GM21390 (cell line): ENCODE measurements around the gene ETV6.

ENCODE experiments used
- ATAC-seq: cut with Tn5 transposase; IDR thresholded peaks from one replicate; pipeline ENCODE4 v1.9.1; 2021; ENCODE audit not compliant: unreplicated experiment

Gene ETV6

DNA sequence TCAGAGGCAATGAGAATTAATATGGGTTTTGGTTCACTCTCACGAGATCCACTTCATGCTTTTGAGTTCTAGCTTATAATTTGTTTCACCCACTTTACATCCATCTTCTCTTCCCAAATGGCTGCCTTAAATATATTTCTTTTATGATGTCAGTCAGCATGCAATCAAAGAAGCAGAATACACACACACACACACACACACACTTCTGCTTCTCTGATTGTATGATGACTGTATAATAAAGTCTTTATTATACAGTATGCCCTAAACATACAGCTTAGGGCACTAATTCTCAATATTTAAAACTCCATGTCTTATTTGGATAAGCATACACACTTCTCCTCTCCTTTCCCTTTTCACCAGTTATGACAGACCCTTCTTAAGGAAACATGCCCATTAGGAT lies 6.7 kb upstream of the ETV6 start:
- no peak for ATAC-seq

DNA sequence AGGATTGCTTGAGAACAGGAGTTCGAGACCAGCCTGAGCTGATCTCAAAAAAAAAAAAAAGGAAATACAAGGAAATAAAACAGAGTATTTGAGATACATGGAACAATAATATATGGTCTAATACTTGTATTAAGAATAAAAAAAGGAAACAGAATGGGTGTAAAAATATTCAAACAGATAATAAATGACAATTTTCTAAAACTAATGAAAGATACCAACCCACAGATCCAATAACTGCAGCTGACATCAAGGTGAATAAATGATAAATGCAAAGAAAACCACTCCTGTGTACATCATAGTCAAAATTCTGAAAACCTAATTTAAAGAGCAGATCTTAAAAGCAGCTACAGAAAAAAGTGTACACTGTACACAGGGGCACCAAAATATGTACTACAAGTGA lies 4.1 kb upstream of the ETV6 start:
- no peak for ATAC-seq

DNA sequence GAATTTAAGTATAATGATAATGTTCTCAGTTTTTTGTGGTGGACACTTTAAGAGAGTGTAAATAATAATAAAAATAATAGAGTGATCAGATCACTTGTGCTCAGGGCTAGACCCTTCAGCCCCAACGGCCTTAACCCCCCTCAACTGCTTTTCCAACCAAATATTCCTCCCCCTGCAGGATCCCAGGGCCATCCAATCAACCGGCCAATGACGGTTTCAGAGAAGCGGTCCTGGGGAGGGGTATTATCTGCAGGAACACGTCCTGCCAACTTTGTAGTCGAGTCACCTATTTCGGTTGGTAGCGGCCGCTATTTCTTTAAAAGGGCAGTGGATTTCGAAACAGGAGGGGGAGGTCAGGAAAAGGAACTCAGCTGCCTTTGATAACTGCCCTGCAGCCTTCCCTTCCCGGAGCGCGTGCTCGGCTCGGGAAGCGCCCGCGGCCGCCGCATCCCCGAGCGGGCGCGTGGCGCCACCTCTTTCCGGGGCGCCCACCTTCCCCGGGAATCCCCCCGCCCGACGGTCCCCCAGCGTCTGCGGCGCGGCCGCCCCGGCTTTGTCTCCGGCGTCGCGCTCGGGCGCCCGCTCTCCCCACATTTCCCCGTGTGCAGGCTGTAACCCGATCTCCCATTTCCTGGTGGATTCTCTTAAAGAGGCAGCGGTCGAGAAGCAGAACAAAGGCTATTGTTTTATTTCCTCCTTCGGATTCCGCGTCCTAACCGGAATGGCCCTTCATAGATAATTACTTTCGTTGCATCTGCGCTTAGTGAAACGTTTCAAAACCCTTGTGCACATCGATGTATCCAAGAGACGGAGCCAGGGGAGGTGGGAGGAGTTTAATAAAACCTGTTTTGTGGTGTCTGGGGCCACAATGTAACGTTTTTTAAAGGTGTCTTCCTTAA lies 711 bp upstream of the ETV6 start:
- ATAC-seq = peak; percentile 29

DNA sequence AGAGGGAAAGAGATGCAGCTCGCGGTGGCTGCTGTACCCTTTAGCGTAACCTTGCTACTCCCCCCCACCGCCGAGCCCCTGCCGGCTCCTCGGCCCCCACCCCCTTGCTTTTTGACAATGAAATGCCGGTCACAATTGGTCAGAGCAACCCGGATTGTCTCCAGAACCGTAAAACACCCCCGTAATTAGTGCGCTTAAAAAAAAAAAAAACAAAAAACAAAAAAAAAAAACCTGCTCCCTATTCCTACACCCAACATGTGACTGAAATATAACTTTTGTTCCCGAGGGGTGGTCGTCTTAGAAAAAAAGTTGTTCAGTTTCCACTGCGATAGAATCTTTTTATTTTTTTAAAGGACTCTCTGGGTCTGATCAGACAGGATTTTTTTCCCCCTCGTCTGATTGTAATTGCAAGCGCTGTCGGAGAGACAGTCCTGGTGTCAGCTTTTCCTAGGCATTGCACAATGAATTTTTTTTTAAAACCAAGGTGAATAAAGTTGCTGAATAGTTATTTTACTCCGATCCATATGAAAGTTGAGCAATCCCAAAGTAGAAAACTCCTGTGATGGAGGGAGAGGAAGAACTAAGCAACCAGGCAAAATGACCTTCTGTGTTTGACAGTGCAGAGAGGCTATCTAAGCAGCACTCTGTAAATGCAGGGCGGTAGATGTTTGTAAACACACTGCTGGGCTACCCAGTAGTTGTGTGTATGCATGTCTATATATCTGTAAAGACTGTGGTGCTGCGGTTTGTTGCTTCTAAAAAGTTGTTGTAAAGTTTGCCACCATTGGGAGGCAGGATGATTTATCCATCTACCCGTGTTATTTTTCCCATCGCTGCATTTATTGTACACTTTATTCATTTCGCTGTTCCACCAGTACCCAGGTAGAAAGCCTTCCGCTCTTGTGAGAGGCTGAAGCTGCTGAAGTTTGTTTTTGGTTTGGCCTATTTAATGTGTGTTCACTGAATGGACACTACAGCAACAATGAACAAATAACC lies 1.1 kb downstream of the ETV6 start:
- ATAC-seq = no peak

DNA sequence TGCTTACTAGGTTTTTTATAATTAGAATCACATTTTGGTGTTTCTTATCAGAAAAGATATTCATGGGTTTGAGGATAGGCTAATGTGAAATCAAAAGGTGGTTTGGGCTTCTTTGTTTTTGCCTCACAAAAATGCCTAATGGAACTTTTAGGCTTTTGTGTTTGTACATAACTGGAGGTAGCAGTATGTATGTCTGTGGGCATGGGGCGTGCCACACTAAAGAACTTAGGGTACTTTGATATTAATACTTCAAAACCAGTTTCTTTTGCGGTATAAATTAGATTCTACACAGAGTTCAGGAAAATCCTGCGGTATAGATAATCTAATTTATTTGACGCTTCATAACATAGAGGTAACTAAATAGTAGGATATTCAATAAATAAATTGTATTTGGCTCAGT lies 1.9 kb downstream of the ETV6 start:
- ATAC-seq = no peak

DNA sequence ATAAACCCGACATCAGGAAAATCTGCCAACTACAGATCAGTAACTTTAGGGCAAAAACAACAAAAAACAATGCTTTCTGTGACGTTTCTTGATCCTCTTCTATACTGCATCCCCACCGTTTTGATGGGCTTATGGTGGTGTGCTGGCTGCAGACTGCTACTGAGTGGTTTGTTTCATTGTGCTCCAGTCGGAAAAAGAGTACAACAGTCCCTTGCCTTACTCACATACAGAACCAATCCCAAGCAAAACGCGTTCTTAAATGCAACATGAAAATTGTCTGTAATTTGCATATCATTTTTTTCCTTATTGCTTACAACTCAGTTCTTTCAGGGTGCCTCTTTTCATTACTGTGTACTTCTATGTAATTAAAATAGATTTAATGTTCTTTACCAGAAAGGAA lies 2.3 kb downstream of the ETV6 start:
- no peak for ATAC-seq

DNA sequence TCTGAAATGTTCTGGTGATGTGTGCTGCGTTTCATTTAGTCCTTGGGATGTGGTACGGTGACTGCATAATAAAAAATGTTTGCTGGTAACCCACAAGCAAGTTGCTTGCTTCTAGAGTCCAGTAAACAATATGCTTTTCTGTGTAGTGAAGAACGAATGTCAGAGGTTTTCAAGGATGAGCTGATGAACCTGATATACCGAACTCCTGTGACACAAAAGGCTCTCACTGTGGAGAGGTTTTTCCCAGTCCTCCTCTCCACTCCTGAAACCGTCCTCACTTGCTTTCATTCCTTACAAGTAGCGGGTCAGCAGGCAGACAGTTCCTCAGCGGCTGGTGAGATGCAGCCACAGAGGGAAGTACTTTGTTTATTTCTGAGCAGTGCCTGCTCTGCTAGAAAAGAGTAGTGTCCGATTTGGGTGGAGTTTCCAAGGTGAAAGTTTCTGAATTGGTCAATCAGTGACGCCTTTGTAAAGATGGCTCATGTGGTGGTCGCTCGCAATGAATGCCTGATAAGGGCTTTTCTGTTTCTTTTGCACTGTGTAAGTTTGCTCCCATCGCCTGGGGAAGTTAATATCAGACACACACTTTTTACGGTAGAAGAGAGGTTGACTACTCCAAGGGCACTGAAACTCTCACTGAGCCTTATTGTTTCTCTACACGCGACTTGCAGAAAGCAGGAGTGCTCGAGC lies 3.0 kb downstream of the ETV6 start:
- no peak for ATAC-seq

DNA sequence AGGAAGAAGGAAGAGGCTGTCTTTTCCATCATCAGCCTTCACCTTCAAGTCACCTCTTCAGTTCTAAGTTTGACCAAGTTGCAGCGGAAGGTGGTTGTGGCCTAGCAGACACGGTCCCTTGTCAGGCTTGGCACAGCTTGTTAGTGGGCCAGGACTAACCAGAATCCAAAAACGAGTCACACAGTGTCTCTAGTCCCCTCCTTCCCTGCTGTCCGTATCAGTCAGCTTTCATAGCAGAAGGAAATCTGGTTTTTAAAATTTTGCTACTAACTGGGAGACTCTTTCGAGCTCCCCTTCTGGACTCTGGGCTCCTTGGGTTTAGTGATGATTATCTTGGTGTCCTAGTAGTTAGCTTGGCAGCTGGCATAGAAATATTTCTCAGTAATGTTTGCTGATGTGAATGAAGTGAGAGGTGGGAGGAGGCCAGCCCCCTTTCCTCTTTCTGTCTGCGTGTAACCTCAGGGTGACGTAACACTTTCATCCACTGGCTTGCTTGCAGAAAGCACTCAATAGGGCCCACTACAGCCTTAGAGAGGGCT lies 3.8 kb downstream of the ETV6 start:
- ATAC-seq = no peak

DNA sequence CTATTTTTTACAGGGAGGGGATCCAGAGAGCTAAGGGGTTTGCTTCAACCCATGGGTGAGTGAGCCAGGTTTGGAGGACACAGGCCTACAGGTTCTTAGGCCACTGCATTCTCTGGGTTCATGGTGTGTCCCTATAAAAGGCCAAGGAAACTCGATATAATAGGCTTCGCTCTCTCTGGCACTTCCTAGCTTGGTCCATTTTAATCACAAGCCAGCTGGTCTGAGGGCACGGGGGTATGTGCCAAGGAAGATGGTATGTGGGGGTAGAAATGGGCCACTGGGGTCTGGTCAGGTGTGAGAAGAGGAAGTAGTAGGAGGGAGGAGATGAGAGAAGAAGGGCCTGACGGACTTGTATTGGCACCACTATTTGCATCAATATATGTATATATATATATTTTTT lies 4.9 kb downstream of the ETV6 start:
- ATAC-seq = no peak

DNA sequence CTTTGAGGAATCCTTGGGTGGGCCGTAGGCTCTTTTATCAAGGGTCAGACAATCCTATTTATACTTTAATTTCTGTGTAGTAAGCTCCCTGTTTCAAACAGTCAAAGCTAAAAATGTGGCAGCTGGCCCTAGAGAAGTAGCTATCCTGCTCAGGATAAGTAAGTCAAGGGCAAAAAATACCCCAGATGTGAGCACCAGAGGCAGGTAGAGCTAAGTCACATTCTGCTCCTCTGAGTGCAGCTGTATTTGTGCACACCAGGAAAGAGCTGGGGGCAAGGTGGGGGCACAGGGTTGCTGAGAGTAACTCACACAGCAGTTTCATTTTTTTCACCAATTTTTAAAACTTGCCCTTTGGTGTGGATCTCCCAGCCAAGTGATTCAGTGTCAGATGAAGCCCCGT lies 5.3 kb downstream of the ETV6 start:
- no peak for ATAC-seq

DNA sequence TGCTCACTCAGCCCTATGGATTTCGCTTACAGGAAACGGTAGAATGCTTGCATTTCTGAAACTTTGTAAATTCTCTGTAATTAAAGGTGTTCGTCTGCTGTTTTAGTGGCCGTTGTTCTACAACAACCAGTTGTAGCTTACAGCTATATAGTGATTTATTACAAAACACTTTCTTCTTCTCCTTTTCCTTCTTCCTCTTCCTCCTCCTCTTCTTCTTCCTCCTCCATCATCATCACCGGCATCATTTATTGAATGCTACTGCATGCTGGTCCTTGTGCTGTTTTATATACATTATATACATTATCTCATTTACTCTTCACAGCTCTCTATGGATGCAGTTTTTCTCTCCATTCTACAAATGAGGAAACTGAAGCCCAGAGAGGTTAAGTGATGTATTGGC lies 6.4 kb downstream of the ETV6 start:
- ATAC-seq = no peak

DNA sequence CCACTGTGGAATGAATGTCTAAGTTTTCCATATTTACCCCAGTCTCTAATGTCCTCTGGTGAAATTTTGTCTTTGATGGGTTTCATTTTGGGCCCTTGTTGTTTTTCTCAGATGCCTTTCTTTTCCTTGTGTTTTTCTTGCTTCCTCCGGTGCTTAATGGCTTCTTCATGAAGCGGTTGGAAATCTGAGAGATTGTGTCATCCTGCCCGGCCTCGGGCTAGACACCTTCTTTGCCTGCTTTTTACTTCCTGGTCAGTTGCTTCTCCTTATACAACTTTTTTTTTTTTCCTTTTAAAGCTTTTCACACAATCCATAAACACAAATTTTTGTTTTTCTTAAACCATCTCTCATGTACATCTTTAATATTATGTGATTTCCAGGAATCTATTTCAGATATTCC lies 7.1 kb downstream of the ETV6 start:
- ATAC-seq = no peak

DNA sequence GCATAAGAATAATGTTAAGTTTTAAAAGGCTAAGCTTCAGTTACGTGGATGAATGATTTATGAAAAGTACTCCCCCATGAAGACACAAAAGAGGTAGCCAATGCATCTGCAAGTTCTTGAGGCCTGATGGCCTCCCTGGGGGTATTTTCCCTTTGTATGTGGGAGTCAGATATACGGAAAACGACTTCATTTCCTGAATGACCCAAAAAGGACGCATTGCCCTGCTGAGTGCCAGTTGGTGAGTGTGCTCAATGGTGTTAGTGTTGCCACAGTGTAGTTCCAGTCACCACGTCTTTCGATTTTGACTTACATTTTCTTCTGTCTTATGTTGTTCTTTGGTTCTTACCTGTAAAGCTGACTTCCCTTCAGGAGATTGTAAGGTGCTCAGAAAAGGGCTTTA lies 8.0 kb downstream of the ETV6 start:
- ATAC-seq = no peak

DNA sequence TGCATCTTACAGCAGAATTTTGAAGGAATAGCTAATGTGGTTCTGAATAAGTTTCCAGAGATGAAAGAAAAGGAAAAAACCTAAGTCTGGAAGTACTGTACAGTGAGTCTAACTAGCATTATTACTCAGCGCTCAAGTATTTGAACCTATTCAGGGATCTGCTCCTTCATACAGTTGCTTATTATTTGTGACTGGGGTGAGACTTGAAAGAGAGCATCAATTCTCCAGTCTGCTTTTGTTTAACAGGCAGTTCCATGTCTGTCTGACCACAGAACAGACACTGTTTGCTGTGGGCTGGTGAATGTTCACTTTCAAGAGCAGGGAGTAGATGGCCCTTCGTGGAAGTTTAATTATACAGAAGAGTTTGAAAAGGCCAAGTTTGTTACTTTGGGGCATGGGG lies 9.3 kb downstream of the ETV6 start:
- no peak for ATAC-seq

DNA sequence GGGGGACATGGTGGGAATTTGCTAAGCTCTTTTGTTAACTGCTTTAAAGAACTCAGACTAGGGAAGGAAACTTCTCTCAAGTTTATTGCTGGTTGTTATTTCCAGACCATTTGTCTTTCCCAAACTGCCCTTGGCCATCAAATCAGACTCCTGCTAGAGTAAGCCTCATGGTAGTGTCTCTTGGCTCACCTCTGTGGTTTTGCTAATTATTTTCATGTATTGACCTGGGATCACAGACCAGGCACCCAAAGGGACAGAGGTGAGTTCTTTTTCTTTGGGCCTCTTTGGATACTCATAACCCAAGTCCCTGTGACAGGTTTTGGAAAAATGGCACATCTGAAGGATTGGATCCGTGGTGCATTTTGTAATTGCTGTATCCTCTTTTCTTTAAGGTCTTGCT lies 11.2 kb downstream of the ETV6 start:
- ATAC-seq = no peak

DNA sequence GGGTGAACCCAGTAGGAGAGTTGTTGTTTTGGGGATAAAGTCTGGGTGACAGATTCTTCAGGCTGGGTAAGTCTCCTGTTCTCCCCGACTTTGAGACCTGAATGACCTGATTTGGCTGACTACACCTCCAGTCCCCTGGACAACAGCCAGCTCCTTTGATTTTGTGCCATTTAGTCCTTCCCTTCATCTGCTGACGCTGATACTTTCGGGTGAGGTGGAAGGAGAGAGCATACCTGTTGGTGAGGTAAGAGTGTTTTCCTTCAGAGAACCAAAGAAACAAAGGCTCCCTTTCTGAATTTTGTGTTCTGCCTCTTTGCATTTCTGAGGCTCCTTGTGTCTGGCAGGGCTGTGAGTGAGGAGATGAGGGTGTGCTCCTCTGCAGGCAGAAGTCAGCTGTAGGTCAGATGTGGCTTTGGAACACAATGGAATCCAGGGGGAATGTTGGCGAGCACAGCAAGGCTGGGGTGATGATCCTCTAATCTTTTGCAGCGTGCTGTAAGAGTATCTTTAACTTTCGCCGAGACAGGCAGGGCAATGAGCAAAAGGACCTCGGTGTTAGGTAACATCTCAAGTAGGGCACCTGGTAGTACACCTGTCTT lies 12.1 kb downstream of the ETV6 start:
- no peak for ATAC-seq

DNA sequence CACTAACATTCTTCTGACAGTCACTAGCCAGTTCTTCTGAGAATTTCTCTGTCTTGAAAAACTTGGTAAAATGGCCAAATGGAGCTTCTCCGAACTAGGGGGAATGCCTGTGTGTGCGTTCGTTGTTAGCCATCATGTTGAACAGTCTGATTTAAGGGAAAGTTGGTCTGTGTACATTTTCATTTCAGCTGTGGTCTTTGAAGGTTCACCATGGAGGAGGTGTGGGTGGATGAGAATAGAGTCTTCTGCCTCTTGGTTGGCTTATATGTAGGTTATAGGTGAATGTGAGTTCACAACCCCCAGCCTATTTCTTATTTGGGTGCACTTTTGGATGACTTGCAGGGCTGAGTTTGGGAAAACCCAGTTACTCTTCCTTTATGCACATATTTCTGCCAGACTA lies 12.9 kb downstream of the ETV6 start:
- ATAC-seq = no peak

DNA sequence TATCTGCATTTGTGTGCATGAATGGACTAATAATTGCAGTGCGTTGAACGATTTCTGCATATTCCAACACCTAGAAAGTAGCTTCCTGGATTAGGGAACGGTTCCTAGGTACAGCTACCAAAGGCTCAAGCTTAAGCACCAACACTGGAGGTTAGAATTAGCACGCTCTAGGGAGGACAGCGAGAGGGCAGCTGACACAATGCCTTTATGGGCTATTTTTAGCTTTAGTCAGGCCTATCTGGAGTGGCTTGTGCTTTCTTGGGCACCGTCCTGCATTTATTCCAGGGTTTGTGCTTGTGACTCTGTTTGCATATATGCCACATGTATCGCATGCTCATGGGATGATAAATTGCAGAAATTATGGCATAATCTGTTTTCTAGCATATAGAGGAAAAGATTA lies 13.7 kb downstream of the ETV6 start:
- ATAC-seq = no peak

DNA sequence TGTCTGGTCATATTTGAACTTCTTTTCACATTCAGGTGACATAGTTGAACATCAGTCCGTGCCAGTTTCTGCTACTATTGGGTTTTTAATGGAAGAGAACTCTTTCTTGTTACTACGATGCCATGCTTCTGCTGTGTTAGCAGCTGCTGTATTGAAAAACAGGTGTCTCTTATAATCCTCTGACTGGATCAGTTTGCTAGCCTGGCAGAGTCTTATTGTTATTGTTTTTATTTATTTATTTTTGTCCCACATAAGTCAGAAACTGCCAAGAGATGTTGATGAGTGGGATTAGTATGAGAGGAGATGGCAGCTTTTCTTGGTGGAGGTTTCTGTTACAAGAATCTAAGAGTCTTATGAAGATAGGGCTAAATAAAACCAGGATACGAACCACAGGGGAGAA lies 14.6 kb downstream of the ETV6 start:
- ATAC-seq = no peak

DNA sequence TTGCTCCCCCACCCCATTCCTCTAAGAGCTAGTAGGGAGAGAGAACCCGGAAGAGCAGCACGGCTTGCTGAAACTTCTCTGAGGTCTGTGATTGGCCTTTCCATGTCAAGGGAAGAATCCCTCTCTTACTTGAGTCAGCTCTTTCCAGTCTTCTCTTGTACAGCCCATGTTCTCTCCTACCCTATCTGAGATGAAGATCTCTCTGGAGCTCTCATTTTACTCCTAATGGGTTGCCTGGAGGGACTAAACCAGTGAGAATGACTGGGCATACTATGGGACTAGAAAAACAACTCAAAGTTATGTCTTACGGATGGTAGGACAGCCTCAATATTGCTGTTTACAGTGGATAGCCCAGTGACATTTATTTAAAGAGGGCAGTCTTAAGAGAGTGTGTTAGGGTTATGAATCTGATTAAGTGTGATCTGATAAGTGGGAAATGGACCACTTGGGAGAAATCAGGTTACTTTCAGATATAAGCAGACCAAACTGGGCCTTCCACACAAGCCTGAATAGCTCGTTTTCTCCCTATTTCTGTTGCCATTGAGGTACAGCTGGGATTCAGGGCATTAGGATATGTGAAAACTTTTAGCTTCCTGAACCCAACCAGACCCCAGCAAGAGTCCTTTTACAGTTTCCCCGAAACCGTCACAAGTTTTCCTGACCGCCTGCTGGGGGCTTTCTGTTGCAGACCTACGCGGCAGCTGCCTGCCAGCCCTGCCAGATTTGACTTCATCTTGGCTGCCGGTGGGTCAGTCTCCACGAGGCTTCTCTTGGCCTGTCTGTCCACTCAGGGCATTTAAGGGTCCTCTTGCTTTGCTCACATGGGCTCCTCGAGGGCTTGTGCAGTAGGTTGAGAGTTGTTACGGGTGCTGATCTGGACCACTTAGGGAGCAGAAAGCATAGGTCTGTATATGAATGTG lies 16.9 kb downstream of the ETV6 start:
- no peak for ATAC-seq
